ENCODE measurements around the gene ERICH3. TPM values are rescaled to one million over a fixed set of nuclear protein-coding genes. Genes with fewer than 3 reads are reported as not detected.

ERICH3 gene
- polyA plus RNA-seq, 1 experiment: not detected

GRCh38 chr1:74681851-74682250 lies 8.3 kb upstream of the ERICH3 start:
- ChIA-PET POLR2A (no interaction called here), CTCF (no interaction called here)
- Histone ChIP-seq H3K27ac (ENCODE audit: low read depth, low read length) (no peak overlapping the region), H3K27me3 (ENCODE audit: control insufficient read depth, insufficient read depth, low read length) (no peaks in the 10 kb centered on the region), H3K4me3 (ENCODE audit: low read depth, low read length) (no peak overlapping the region), H3K9me3 (ENCODE audit: control insufficient read depth, insufficient read depth, low read length) (no peaks in the 10 kb centered on the region)
- TF ChIP-seq CTCF (IDR thresholded peaks at IDR 0.05; ENCODE audit: low read depth, low read length): no peak
- no peak for DNase-seq (ENCODE audit: low read depth, low spot score)

- H3K27me3 ChIP-seq (ENCODE audit: control insufficient read depth, insufficient read depth, low read length): no peaks in the 10 kb centered on the region
- H3K9me3 ChIP-seq (ENCODE audit: control insufficient read depth, insufficient read depth, low read length): no peaks in the 10 kb centered on the region
- no peak overlapping the region for H3K27ac ChIP-seq (ENCODE audit: low read depth, low read length)
- no peak for DNase-seq (ENCODE audit: low read depth, low spot score)
- POLR2A ChIA-PET: no interaction called here
- no peak for TF ChIP-seq CTCF (IDR thresholded peaks at IDR 0.05; ENCODE audit: low read depth, low read length)
- no peak overlapping the region for H3K4me3 ChIP-seq (ENCODE audit: low read depth, low read length)
- CTCF ChIA-PET: interaction anchor here (3.3 kb wide), 1 partner anchor 8 kb away, joined by 34 read pairs; no protein-coding TSS in a partner anchor
Observed at GRCh38 chr1:74681449-74681848, 7.9 kb upstream of the ERICH3 start.

- POLR2A ChIA-PET: no interaction called here
- DNase-seq (ENCODE audit: low read depth, low spot score): no peak
- no peak overlapping the region for H3K27ac ChIP-seq (ENCODE audit: low read depth, low read length)
- no peak overlapping the region for H3K4me3 ChIP-seq (ENCODE audit: low read depth, low read length)
- no peak for TF ChIP-seq CTCF (IDR thresholded peaks at IDR 0.05; ENCODE audit: low read depth, low read length)
- H3K27me3 ChIP-seq (ENCODE audit: control insufficient read depth, insufficient read depth, low read length): no peaks in the 10 kb centered on the region
- H3K9me3 ChIP-seq (ENCODE audit: control insufficient read depth, insufficient read depth, low read length): no peaks in the 10 kb centered on the region
- CTCF ChIA-PET: interaction anchor here (3.3 kb wide), 1 partner anchor 8 kb away, joined by 34 read pairs; no protein-coding TSS in a partner anchor
Observed at GRCh38 chr1:74681001-74681400, 7.4 kb upstream of the ERICH3 start.

GRCh38 chr1:74679811-74680210 lies 6.2 kb upstream of the ERICH3 start:
- H3K27ac ChIP-seq (ENCODE audit: low read depth, low read length): no peak overlapping the region
- ChIA-PET POLR2A (no interaction called here), CTCF (interaction anchor here (3.3 kb wide), 1 partner anchor 10 kb away, joined by 34 read pairs; no protein-coding TSS in a partner anchor)
- TF ChIP-seq CTCF (IDR thresholded peaks at IDR 0.05; ENCODE audit: low read depth, low read length): no peak
- H3K9me3 ChIP-seq (ENCODE audit: control insufficient read depth, insufficient read depth, low read length): no peaks in the 10 kb centered on the region
- no peaks in the 10 kb centered on the region for H3K27me3 ChIP-seq (ENCODE audit: control insufficient read depth, insufficient read depth, low read length)
- no peak overlapping the region for H3K4me3 ChIP-seq (ENCODE audit: low read depth, low read length)
- DNase-seq (ENCODE audit: low read depth, low spot score): no peak

- TF ChIP-seq CTCF (IDR thresholded peaks at IDR 0.05; ENCODE audit: low read depth, low read length): no peak
- ChIA-PET POLR2A (no interaction called here), CTCF (no interaction called here)
- Histone ChIP-seq H3K27ac (ENCODE audit: low read depth, low read length) (no peak overlapping the region), H3K27me3 (ENCODE audit: control insufficient read depth, insufficient read depth, low read length) (peaks cover 8% of the 10 kb centered on the region), H3K9me3 (ENCODE audit: control insufficient read depth, insufficient read depth, low read length) (no peaks in the 10 kb centered on the region), H3K4me3 (ENCODE audit: low read depth, low read length) (no peak overlapping the region)
- no peak for DNase-seq (ENCODE audit: low read depth, low spot score)
Observed at GRCh38 chr1:74677926-74678325, 4.3 kb upstream of the ERICH3 start.

Data from AG04450 (cell line).